22Rv1 (cell line): ENCODE measurements around the gene ALPL.

Source experiments
- H3K27ac ChIP-seq: fragments of 450-650 bp; 2 replicates; pipeline ENCODE4 v1.5.1; 2017
- CTCF ChIP-seq: fragments of 450-650 bp; IDR thresholded peaks from 2 replicates; pipeline ENCODE4 v1.5.1; 2017; ENCODE audit warnings: mild to moderate bottlenecking
- ZFX ChIP-seq: fragments of 450-650 bp; IDR thresholded peaks from 2 replicates; pipeline ENCODE4 v1.6.1; 2017; ENCODE audit warnings: antibody characterized with exemption, borderline replicate concordance

Gene ALPL

GRCh38 chr1:21598417-21598816 is 89.2 kb downstream of the ALPL start:
- no peak for TF ChIP-seq ZFX
- no peak for TF ChIP-seq CTCF
- H3K27ac ChIP-seq, result no peak overlapping the region

- no peak overlapping the region for H3K27ac ChIP-seq
- TF ChIP-seq CTCF (no peak), ZFX (no peak)
Observed at GRCh38 chr1:21598904-21599303, 89.7 kb downstream of the ALPL start.

GRCh38 chr1:21599402-21599801 is 90.2 kb downstream of the ALPL start:
- no peak overlapping the region for H3K27ac ChIP-seq
- TF ChIP-seq ZFX (no peak), CTCF (no peak)

- no peak for TF ChIP-seq ZFX
- no peak for TF ChIP-seq CTCF
- no peak overlapping the region for H3K27ac ChIP-seq
Observed at GRCh38 chr1:21601278-21602048, 92.2 kb downstream of the ALPL start.

GRCh38 chr1:21603177-21604138 is 94.2 kb downstream of the ALPL start:
- H3K27ac ChIP-seq, result no peak overlapping the region
- no peak for TF ChIP-seq CTCF
- no peak for TF ChIP-seq ZFX

GRCh38 chr1:21604208-21604957 is 95.2 kb downstream of the ALPL start:
- H3K27ac ChIP-seq, result no peak overlapping the region
- TF ChIP-seq CTCF (no peak), ZFX (no peak)
